NCI-H2029 (cell line): ENCODE results near the gene RNF141.

Experiments
- DNase-seq: peaks from one replicate; lab custom pipeline; 2025; lab: John Stamatoyannopoulos, UW

Gene RNF141

GRCh38 chr11:10561043-10561818, 20.2 kb upstream of the RNF141 start:
- DNase-seq: no peak

DNA sequence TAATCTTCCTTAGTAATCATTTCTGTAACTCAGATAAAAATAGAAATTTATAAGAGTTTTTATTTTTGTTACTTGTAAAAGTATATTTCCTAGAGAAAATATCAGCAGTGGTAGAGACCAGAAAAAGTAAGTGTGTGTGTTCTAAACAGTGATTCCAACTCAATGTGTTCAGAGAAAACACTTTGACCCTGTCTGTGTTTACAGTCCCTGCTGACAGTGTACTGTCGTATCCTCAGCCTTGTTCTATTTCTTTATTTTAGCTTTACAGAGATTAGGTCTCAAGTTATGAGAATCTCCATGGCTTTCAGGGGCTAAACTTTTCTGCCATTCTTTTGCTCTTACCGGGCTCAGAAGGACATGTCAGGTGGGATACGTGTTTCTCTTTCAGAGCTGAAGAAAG, 17.3 kb upstream of the RNF141 start:
- DNase-seq: no peak

- DNase-seq: no peak
These were observed 15.6 kb upstream of the RNF141 start for GRCh38 chr11:10556590-10556989.

DNA sequence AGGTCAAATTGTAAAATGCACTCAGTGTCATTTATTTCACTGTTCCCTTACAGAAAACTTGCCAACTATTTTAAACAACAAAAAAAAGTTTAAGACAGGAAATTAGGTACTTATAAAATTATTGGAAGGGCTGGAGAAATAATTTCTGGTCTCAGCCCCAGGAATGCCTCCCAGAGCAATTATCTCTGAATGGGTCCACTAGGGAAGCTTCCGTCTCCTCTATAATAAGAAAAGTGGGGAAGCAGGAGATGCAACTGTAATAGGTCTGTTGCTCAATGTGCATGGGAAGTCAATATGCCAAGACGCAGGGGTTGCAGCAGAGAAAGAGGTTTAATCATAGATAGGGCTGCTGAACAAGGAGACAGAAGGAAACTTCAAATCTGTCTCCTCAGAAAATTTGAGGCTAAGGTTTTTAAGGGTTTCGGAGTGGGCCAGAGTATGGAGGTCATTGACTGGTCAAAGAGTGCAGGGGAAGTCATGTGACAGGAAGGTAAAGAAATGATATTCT, 10.9 kb upstream of the RNF141 start:
- no peak for DNase-seq

- DNase-seq: no peak
These were observed 10.3 kb upstream of the RNF141 start for GRCh38 chr11:10551290-10551592.

GRCh38 chr11:10550503-10551289, 9.7 kb upstream of the RNF141 start:
- no peak for DNase-seq

GRCh38 chr11:10544491-10545465, 3.8 kb upstream of the RNF141 start:
- no peak for DNase-seq

GRCh38 chr11:10543782-10544181, 2.8 kb upstream of the RNF141 start:
- DNase-seq: no peak

DNA sequence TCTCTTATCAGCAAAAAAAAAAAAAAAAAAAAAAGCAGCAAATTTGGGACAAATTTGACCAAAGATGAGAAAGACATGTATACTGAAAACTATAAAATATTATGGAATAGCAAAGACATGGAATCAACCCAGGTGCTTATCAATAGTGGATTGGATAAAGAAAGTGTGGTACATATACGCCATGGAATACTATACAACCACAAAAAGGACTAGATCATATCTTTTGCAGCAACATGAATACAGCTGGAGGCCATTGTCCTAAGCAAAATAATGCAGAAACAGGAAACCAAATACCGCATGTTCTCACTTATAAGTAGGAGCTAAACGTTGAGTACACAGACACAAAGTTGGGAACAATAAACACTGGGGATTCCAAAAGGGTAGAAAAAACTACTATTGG, 1.8 kb upstream of the RNF141 start:
- DNase-seq: no peak

GRCh38 chr11:10541561-10541930, 559 bp upstream of the RNF141 start:
- no peak for DNase-seq

GRCh38 chr11:10540546-10540914, 457 bp downstream of the RNF141 start:
- DNase-seq: peak; percentile 12

DNA sequence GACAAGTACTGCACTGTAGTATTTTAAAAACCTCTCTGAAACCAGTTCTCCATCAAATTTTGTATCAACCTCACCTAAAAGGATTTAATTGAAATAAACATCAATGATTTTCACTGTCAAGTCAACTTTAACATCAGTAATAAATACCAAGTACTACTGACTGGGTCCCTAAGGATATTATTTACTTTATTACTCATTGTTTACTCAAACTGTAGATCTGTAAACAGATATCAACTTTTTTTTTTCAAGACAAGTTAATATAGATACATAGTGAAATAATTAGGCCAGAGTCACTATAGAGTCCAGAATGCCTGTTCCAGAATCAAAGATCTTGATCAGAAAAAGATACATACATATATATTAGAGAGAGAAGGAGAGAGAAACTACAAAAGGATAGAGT, 1.6 kb downstream of the RNF141 start:
- no peak for DNase-seq

GRCh38 chr11:10538924-10539323, 2.1 kb downstream of the RNF141 start:
- DNase-seq: no peak

DNA sequence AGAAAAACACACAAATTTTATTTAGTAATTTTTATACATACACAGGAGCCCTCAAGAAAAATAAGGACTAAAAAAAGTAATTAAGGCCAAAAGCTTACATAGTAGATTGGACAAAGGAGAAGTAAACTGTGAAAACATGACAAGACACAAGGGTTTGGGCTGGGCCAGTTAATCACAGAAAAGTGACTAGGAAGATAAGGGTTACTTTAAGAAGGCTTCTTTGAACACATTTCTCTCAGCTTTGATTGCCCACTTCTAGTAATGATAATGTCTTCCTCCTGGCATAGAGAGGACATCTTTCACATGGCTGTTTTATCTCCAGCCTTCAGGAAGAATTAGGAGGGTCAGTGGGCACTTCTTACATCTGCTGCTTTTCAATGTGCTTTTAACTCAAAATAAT, 3.4 kb downstream of the RNF141 start:
- no peak for DNase-seq

- no peak for DNase-seq
These were observed 6.7 kb downstream of the RNF141 start for GRCh38 chr11:10534316-10534715.

DNA sequence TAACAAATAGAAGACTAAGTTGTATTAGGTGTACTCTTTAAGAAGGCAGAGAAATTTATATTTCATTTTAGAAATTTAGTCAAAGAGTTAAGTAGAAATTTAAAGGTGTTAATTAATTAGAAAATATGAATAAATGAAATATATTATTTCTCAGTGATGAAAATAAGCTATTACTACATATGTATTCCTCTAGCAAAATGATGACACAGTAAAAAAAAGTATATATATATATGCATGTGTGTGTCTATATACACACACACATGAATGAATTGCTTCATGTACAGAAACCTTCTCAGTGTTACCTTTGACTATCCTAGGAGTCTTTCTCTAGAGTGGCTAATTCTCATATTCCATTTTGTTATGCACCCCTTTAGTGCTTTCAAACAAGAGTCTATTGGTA, 7.7 kb downstream of the RNF141 start:
- no peak for DNase-seq

- DNase-seq: no peak
These were observed 8.5 kb downstream of the RNF141 start for GRCh38 chr11:10532526-10532925.

DNA sequence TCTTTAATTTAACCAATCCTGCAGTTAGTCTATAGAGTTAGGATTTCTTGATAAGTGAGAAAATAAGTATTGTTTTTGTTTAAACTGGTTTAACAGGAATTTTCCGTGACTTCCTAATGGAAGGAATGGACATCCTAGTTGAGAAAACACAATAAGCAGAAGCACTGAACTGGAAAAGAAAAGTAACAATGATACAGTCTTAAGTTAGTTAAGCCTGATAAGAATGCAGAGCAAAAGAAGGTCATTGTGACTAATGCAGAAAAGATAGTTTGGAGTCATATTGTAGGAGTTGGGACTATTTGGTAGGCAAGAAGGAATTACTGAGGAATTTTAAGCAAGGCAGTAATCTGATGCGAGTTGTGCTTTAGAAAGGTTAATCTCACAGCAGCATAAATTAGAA, 11.7 kb downstream of the RNF141 start:
- no peak for DNase-seq

GRCh38 chr11:10528121-10528520, 12.9 kb downstream of the RNF141 start:
- no peak for DNase-seq

- DNase-seq: no peak
These were observed 13.7 kb downstream of the RNF141 start for GRCh38 chr11:10526974-10527918.

DNA sequence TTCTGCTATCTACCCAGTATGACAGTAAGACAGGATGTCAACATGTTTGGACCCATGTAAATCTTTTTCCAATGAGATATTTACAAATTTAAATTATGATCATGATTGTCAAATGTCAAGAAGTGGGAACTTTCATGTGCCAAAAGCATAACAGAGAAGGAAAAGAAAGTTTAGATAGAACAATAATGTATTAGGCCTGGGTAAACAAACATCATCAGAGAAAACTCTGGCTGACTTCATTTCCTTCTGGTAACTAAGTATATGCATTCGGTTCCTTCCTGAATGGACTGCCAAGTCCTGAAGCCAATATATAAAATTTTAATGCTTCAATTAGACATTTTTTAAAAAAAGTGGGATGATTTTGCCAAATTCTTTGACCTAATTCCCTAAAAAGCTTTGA, 16.5 kb downstream of the RNF141 start:
- DNase-seq: no peak
